ENCODE results near the gene NKRF. TPM values are rescaled to one million over a fixed set of nuclear protein-coding genes. Genes with fewer than 3 reads are reported as not detected.
"Not testable (repeated sequence)": the region's sequence is repeated elsewhere in the genome, so short reads cannot be mapped to it uniquely, and the experiment has no call there.

NKRF gene
- total RNA-seq = 10 to 100 TPM; 13.7 to 15.4 TPM

- peak within 1 kb of the TSS; percentile 93 for H3K4me3 Mint-ChIP-seq
- no peaks in the 10 kb centered on the region for H3K27me3 Mint-ChIP-seq
- H3K36me3 Mint-ChIP-seq (ENCODE audit: low read depth) = peaks cover 3% of the 10 kb centered on the region
- peak; percentile 91 for DNase-seq
- POLR2A ChIA-PET = no interaction called here
- H3K27ac Mint-ChIP-seq = peak within 1 kb of the TSS; percentile 97
- peaks cover 35% of the 10 kb centered on the region for H3K4me1 Mint-ChIP-seq
- no peaks in the 10 kb centered on the region for H3K9me3 Mint-ChIP-seq
- CTCF ChIA-PET = interaction anchor here (0.5 to 2.8 kb wide), 2 partner anchors 123 to 238 kb away, joined by 3 to 10 read pairs; no protein-coding TSS in a partner anchor
These were observed at the start of gene NKRF for GRCh38 chrX:119606280-119607017. Gene NKRF, minus strand, starts transcription at chrX:119606424.

- ChIA-PET POLR2A (no interaction called here), CTCF (interaction anchor here (0.7 to 2.2 kb wide), 6 partner anchors 14 to 136 kb away, joined by 3 to 7 read pairs (median 3); no protein-coding TSS in a partner anchor)
- H3K36me3 Mint-ChIP-seq (ENCODE audit: low read depth) = peaks cover 60% of the 10 kb centered on the region
- H3K27me3 Mint-ChIP-seq = no peaks in the 10 kb centered on the region
- DNase-seq = peak; percentile 10
- H3K9me3 Mint-ChIP-seq = no peaks in the 10 kb centered on the region
- H3K4me1 Mint-ChIP-seq = peaks cover 40% of the 10 kb centered on the region
- H3K4me3 Mint-ChIP-seq = no peak overlapping the region
- H3K27ac Mint-ChIP-seq = peak overlapping the region; percentile 69
These were observed 48.9 kb upstream of the NKRF start for GRCh38 chrX:119655125-119655524.

GRCh38 chrX:119654112-119654531 is 47.9 kb upstream of the NKRF start:
- H3K27ac Mint-ChIP-seq = peak overlapping the region; percentile 82
- H3K4me1 Mint-ChIP-seq = peaks cover 41% of the 10 kb centered on the region

DNA sequence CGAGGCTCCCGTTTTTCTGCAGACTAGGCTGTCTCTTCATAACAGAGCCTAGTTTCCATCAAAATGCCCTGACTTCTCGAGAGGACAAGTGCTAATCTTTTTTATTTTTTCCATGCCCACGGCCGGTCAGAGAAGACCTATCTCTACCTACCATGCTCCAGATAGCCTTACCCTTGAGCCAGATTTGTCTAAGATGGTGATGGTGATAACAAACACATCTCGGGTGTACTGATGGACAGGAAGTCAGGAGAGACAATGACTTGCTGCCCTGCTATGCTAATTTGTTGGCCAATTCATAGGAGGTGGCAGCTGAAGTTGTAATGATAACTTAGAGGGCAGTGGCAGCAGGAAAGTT is 42.2 kb upstream of the NKRF start:
- H3K4me3 Mint-ChIP-seq = no peak overlapping the region
- H3K36me3 Mint-ChIP-seq (ENCODE audit: low read depth) = peaks cover 47% of the 10 kb centered on the region
- H3K4me1 Mint-ChIP-seq = peaks cover 39% of the 10 kb centered on the region

More at GRCh38 chrX:119654112-119654531, 47.9 kb upstream of the NKRF start:
- ChIA-PET POLR2A (interaction anchor here (0.6 kb wide), 1 partner anchor 73 kb away, joined by 4 read pairs; no protein-coding TSS in a partner anchor), CTCF (interaction anchor here (0.9 to 2.2 kb wide), 3 partner anchors 13 to 100 kb away, joined by 3 to 7 read pairs (median 3); no protein-coding TSS in a partner anchor)
- Mint-ChIP-seq H3K27me3 (no peaks in the 10 kb centered on the region), H3K4me3 (no peak overlapping the region), H3K36me3 (ENCODE audit: low read depth) (peaks cover 57% of the 10 kb centered on the region), H3K9me3 (no peaks in the 10 kb centered on the region)
- DNase-seq = no peak

GRCh38 chrX:119647552-119648420 is 41.6 kb upstream of the NKRF start:
- H3K4me1 Mint-ChIP-seq = peaks cover 35% of the 10 kb centered on the region
- POLR2A ChIA-PET = no interaction called here
- H3K4me3 Mint-ChIP-seq = no peak overlapping the region
- DNase-seq = peak; percentile 36
- peaks cover 43% of the 10 kb centered on the region for H3K36me3 Mint-ChIP-seq (ENCODE audit: low read depth)
- CTCF ChIA-PET = interaction anchor here (0.7 to 1.2 kb wide), 3 partner anchors 14 to 109 kb away, joined by 3 read pairs; no protein-coding TSS in a partner anchor
- H3K27ac Mint-ChIP-seq = peak overlapping the region; percentile 87
- H3K9me3 Mint-ChIP-seq = no peaks in the 10 kb centered on the region
- H3K27me3 Mint-ChIP-seq = no peaks in the 10 kb centered on the region

More for the DNA sequence above, 42.2 kb upstream of the NKRF start:
- POLR2A ChIA-PET = no interaction called here
- Mint-ChIP-seq H3K9me3 (no peaks in the 10 kb centered on the region), H3K27ac (peak overlapping the region; percentile 62), H3K27me3 (no peaks in the 10 kb centered on the region)
- CTCF ChIA-PET = interaction anchor here (0.6 to 1.2 kb wide), 4 partner anchors 14 to 117 kb away, joined by 3 read pairs; no protein-coding TSS in a partner anchor
- no peak for DNase-seq

GRCh38 chrX:119647089-119647488 is 40.9 kb upstream of the NKRF start:
- CTCF ChIA-PET = no interaction called here
- no peaks in the 10 kb centered on the region for H3K27me3 Mint-ChIP-seq
- no peak overlapping the region for H3K4me3 Mint-ChIP-seq
- DNase-seq = no peak
- POLR2A ChIA-PET = no interaction called here
- peaks cover 47% of the 10 kb centered on the region for H3K36me3 Mint-ChIP-seq (ENCODE audit: low read depth)
- peaks cover 35% of the 10 kb centered on the region for H3K4me1 Mint-ChIP-seq
- H3K9me3 Mint-ChIP-seq = no peaks in the 10 kb centered on the region
- H3K27ac Mint-ChIP-seq = peak overlapping the region; percentile 87

DNA sequence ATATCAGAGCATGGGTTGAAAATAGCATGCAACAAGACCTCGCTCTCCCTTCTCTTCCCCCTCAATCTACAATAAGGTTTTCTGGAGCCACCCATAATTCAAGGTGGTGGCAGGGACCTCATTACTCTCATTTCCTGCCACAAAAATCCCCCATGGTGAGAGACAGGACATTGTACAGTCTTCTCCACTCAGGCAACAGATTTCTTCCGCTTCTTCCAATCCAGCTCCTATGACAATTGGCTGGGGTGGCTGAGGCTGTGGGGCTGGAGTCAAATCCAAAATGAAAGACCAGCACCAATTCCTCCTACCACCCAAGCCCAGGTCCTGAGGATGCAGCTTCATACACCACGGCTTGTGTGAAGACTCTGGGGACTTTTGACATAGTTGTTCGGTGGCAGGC is 40.3 kb upstream of the NKRF start:
- peaks cover 35% of the 10 kb centered on the region for H3K4me1 Mint-ChIP-seq

GRCh38 chrX:119643696-119644095 is 37.5 kb upstream of the NKRF start:
- Mint-ChIP-seq H3K27me3 (no peaks in the 10 kb centered on the region), H3K27ac (no peak overlapping the region), H3K4me1 (peaks cover 28% of the 10 kb centered on the region), H3K36me3 (ENCODE audit: low read depth) (peaks cover 56% of the 10 kb centered on the region), H3K4me3 (no peak overlapping the region), H3K9me3 (no peaks in the 10 kb centered on the region)
- POLR2A ChIA-PET = no interaction called here
- CTCF ChIA-PET = interaction anchor here (0.7 to 1.2 kb wide), 2 partner anchors 34 to 49 kb away, joined by 3 read pairs; partner anchors contain the start of gene SEPTIN6
- no peak for DNase-seq

More for the DNA sequence above, 40.3 kb upstream of the NKRF start:
- no peak for DNase-seq
- Mint-ChIP-seq H3K36me3 (ENCODE audit: low read depth) (peaks cover 50% of the 10 kb centered on the region), H3K9me3 (no peaks in the 10 kb centered on the region), H3K4me3 (no peak overlapping the region), H3K27ac (peak overlapping the region; percentile 82), H3K27me3 (no peaks in the 10 kb centered on the region)
- CTCF ChIA-PET = interaction anchor here (1.0 kb wide), 1 partner anchor 47 kb away, joined by 3 read pairs; no protein-coding TSS in a partner anchor
- POLR2A ChIA-PET = no interaction called here

- H3K9me3 Mint-ChIP-seq = no peaks in the 10 kb centered on the region
- no peak overlapping the region for H3K4me3 Mint-ChIP-seq
- no peaks in the 10 kb centered on the region for H3K27me3 Mint-ChIP-seq
- DNase-seq = no peak
- peaks cover 55% of the 10 kb centered on the region for H3K36me3 Mint-ChIP-seq (ENCODE audit: low read depth)
- ChIA-PET POLR2A (no interaction called here), CTCF (interaction anchor here (1.0 to 1.4 kb wide), 5 partner anchors 14 to 89 kb away, joined by 3 to 7 read pairs (median 5); no protein-coding TSS in a partner anchor)
- H3K4me1 Mint-ChIP-seq = peaks cover 21% of the 10 kb centered on the region
- H3K27ac Mint-ChIP-seq = no peak overlapping the region
These were observed 34.5 kb upstream of the NKRF start for GRCh38 chrX:119640731-119641170.

GRCh38 chrX:119638725-119639471 is 32.7 kb upstream of the NKRF start:
- POLR2A ChIA-PET = no interaction called here
- peaks cover 66% of the 10 kb centered on the region for H3K36me3 Mint-ChIP-seq (ENCODE audit: low read depth)

DNA sequence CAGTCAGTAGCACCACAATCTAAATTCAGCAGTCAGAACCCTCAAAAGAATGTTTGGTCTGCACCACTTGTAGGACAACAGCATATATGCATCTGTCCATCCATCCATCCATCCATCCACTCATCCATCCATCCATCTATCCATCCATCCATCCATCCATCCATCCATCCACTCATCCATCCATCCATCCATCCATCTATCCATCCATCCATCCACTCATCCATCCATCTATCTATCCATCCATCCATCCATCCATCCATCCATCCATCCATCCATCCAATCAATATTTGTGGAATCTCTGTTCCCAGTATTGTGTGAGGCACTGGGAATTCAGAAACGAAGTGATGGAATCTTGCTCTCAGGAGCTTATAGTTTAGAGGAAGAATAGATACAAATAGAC is 31.2 kb upstream of the NKRF start:
- not testable (repeated sequence) for DNase-seq, H3K27ac Mint-ChIP-seq, H3K9me3 Mint-ChIP-seq, H3K27me3 Mint-ChIP-seq, H3K4me3 Mint-ChIP-seq
- H3K4me1 Mint-ChIP-seq = peaks cover 30% of the 10 kb centered on the region
- POLR2A ChIA-PET = interaction anchor here (0.6 kb wide), 1 partner anchor 55 kb away, joined by 5 read pairs; no protein-coding TSS in a partner anchor
- CTCF ChIA-PET = interaction anchor here (0.6 to 0.9 kb wide), 2 partner anchors 18 kb away, joined by 3 read pairs; no protein-coding TSS in a partner anchor
- H3K36me3 Mint-ChIP-seq (ENCODE audit: low read depth) = peaks cover 68% of the 10 kb centered on the region

More at GRCh38 chrX:119638725-119639471, 32.7 kb upstream of the NKRF start:
- Mint-ChIP-seq H3K27ac (no peak overlapping the region), H3K9me3 (no peaks in the 10 kb centered on the region), H3K4me3 (no peak overlapping the region), H3K4me1 (peaks cover 30% of the 10 kb centered on the region), H3K27me3 (no peaks in the 10 kb centered on the region)
- CTCF ChIA-PET = interaction anchor here (0.5 kb wide), 1 partner anchor 117 kb away, joined by 3 read pairs; no protein-coding TSS in a partner anchor
- no peak for DNase-seq

GRCh38 chrX:119636419-119636818 is 30.2 kb upstream of the NKRF start:
- Mint-ChIP-seq H3K4me1 (peaks cover 30% of the 10 kb centered on the region), H3K36me3 (ENCODE audit: low read depth) (peaks cover 61% of the 10 kb centered on the region), H3K4me3 (no peak overlapping the region), H3K27me3 (no peaks in the 10 kb centered on the region), H3K9me3 (no peaks in the 10 kb centered on the region), H3K27ac (no peak overlapping the region)
- no peak for DNase-seq
- ChIA-PET POLR2A (no interaction called here), CTCF (interaction anchor here (0.5 kb wide), 1 partner anchor 9 kb away, joined by 3 read pairs; no protein-coding TSS in a partner anchor)

Data from activated CD4-positive, alpha-beta T cell treated with anti-CD3 and anti-CD28 coated beads, Interleukin-2, amount 10 ng/mL, durations not matched to agents 7 days and 5 days (primary cell).